Neural cell (in vitro differentiated cells): Measurements from ENCODE around the gene PABPC1L. TPM values are rescaled to one million over a fixed set of nuclear protein-coding genes. Genes with fewer than 3 reads are reported as not detected.

Source experiments
- H2AFZ ChIP-seq: fragments of 200-600, 300-800 bp; sonication (generic), shearing (Covaris generic); 2 replicates; pipeline ENCODE4 v1.6.0; 2014; ENCODE audit warnings: low read depth, mild to moderate bottlenecking, antibody characterized with exemption, low read length, moderate library complexity
- H3F3A ChIP-seq: fragments of 200-600 bp; shearing (Covaris generic); 2 replicates; pipeline ENCODE4 v1.6.1; 2016; ENCODE audit warnings: mild to moderate bottlenecking, moderate library complexity, mixed read lengths, antibody characterized with exemption, low read length; ENCODE audit not compliant: insufficient read depth, poor library complexity, severe bottlenecking
- H3K27ac ChIP-seq: fragments of 200-600, 300-800 bp; sonication (generic), shearing (Covaris generic); 2 replicates; pipeline ENCODE4 v1.5.1; 2014; ENCODE audit warnings: mild to moderate bottlenecking, low read length, moderate library complexity
- H3K27me3 ChIP-seq: fragments of 300-800, 200-600 bp; sonication (generic), shearing (Covaris generic); 2 replicates; pipeline ENCODE4 v1.6.0; 2014; ENCODE audit warnings: mild to moderate bottlenecking, low read depth, low read length, moderate library complexity; ENCODE audit not compliant: insufficient read depth
- H3K36me3 ChIP-seq: fragments of 300-800, 200-600 bp; sonication (generic), shearing (Covaris generic); 2 replicates; pipeline ENCODE4 v1.5.1; 2014; ENCODE audit warnings: mild to moderate bottlenecking, antibody characterized with exemption, low read length, moderate library complexity; ENCODE audit not compliant: insufficient read depth
- H3K4me2 ChIP-seq: fragments of 300-800, 200-600 bp; sonication (generic), shearing (Covaris generic); 2 replicates; pipeline ENCODE4 v1.6.0; 2014; ENCODE audit warnings: mild to moderate bottlenecking, low read length
- H3K4me3 ChIP-seq: fragments of 300-800, 200-600 bp; sonication (generic), shearing (Covaris generic); 2 replicates; pipeline ENCODE4 v1.5.1; 2014; ENCODE audit warnings: mild to moderate bottlenecking, low read length, moderate library complexity
- H3K79me2 ChIP-seq: fragments of 200-600 bp; shearing (Covaris generic); replicated peaks from 2 replicates; pipeline ENCODE4 v1.6.0; 2014; ENCODE audit warnings: mild to moderate bottlenecking, low read length, moderate library complexity; ENCODE audit not compliant: insufficient read depth
- H3K9ac ChIP-seq: fragments of 300-800, 200-600 bp; sonication (generic), shearing (Covaris generic); 2 replicates; pipeline ENCODE4 v1.6.1; 2016; ENCODE audit warnings: mild to moderate bottlenecking, low read length, mixed read lengths
- H3K9me2 ChIP-seq: fragments of 200-600 bp; shearing (Covaris generic); 2 replicates; pipeline ENCODE4 v1.6.1; 2016; ENCODE audit warnings: mild to moderate bottlenecking, low read length, mixed read lengths; ENCODE audit not compliant: insufficient read depth
- H3K9me3 ChIP-seq: fragments of 200-600, 300-800 bp; sonication (generic), shearing (Covaris generic); 2 replicates; pipeline ENCODE4 v1.6.1; 2016; ENCODE audit warnings: mild to moderate bottlenecking, mixed run types, low read length, moderate library complexity, mixed read lengths
- H4K20me1 ChIP-seq: fragments of 200-600 bp; shearing (Covaris generic); 2 replicates; pipeline ENCODE4 v1.6.1; 2016; ENCODE audit warnings: mild to moderate bottlenecking, mixed run types; ENCODE audit not compliant: insufficient read depth
- EP300 ChIP-seq: fragments of 450-650 bp; conservative IDR thresholded peaks from 2 replicates; pipeline ENCODE4 v1.6.1; 2014; ENCODE audit warnings: antibody characterized with exemption, mild to moderate bottlenecking, moderate library complexity; ENCODE audit not compliant: poor library complexity, severe bottlenecking
- EZH2 ChIP-seq: fragments of 200-600, 300-800 bp; shearing (Covaris generic), sonication (generic); IDR thresholded peaks from 2 replicates; pipeline ENCODE4 v1.6.1; 2014; ENCODE audit warnings: antibody characterized with exemption, low read length, borderline replicate concordance, mild to moderate bottlenecking; ENCODE audit not compliant: insufficient read depth, poor library complexity, severe bottlenecking
- MXI1 ChIP-seq: fragments of 450-650 bp; conservative IDR thresholded peaks from 2 replicates; pipeline ENCODE4 v1.6.1; 2014; ENCODE audit warnings: antibody characterized with exemption, mild to moderate bottlenecking; ENCODE audit not compliant: poor library complexity, severe bottlenecking
- POLR2AphosphoS5 ChIP-seq: IDR thresholded peaks from 2 replicates; pipeline ENCODE4 v1.6.1; 2012
- RAD21 ChIP-seq: fragments of 450-650 bp; conservative IDR thresholded peaks from 2 replicates; pipeline ENCODE4 v1.6.1; 2014; ENCODE audit warnings: antibody characterized with exemption, mild to moderate bottlenecking, moderate library complexity
- SMC3 ChIP-seq: fragments of 450-650 bp; conservative IDR thresholded peaks from 2 replicates; pipeline ENCODE4 v1.6.1; 2014; ENCODE audit warnings: antibody characterized with exemption, mild to moderate bottlenecking, moderate library complexity; ENCODE audit not compliant: poor library complexity
- TAF1 ChIP-seq: IDR thresholded peaks from 2 replicates; pipeline ENCODE4 v1.6.1; 2012; ENCODE audit warnings: low read depth
- polyA plus RNA-seq: library from polyadenylated mRNA; depleted of rRNA; stranded (reverse); fragments of >200 nt; gene quantifications from 2 replicates; pipeline ENCODE4 v1.2.3, GENCODE V29; 2014
- TF ChIP-seq, protein P1 (sequence below): IDR thresholded peaks from 2 replicates; pipeline ENCODE4 v1.6.1; 2012; ENCODE audit warnings: borderline replicate concordance
- TF ChIP-seq, protein P2 (sequence below): fragments of 450-650 bp; IDR thresholded peaks from 2 replicates; pipeline ENCODE4 v1.5.1; 2014; ENCODE audit warnings: antibody characterized with exemption, mild to moderate bottlenecking, moderate library complexity; ENCODE audit not compliant: poor library complexity, severe bottlenecking

PABPC1L gene
- polyA plus RNA-seq, 1 donor from 2014 or later: 3.6 TPM

DNA sequence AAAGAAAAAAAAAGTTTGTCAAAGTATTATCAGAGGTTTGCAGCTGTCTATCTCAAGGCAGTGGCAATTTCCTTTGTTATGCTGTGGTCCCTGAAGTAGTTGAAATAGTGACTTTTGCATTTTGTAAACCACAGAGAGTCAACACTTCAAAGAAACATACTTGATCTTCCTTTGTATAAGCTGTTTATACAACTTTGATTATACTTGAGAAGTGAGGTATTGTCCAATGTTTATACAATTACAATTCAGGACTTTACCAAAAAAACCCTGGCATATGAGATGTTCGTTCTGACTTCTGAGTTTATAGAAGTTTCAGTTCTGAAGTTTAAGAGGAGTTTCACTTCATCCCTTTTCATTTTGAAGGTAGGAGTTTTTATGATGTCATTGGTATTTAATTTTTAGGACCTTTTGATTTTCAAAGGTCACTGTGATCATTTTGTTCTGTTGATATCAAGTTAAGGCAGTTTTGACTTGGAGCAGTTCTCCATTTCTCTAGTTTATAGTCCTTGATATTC, 60.4 kb downstream of the PABPC1L start:
- no peak overlapping the region for H3K4me2 ChIP-seq
- H3K27ac ChIP-seq: no peak overlapping the region
- H2AFZ ChIP-seq: no peak overlapping the region
- no peak overlapping the region for H3K4me3 ChIP-seq
- no peaks in the 10 kb centered on the region for H3K9me2 ChIP-seq
- TF ChIP-seq, protein P1, sequence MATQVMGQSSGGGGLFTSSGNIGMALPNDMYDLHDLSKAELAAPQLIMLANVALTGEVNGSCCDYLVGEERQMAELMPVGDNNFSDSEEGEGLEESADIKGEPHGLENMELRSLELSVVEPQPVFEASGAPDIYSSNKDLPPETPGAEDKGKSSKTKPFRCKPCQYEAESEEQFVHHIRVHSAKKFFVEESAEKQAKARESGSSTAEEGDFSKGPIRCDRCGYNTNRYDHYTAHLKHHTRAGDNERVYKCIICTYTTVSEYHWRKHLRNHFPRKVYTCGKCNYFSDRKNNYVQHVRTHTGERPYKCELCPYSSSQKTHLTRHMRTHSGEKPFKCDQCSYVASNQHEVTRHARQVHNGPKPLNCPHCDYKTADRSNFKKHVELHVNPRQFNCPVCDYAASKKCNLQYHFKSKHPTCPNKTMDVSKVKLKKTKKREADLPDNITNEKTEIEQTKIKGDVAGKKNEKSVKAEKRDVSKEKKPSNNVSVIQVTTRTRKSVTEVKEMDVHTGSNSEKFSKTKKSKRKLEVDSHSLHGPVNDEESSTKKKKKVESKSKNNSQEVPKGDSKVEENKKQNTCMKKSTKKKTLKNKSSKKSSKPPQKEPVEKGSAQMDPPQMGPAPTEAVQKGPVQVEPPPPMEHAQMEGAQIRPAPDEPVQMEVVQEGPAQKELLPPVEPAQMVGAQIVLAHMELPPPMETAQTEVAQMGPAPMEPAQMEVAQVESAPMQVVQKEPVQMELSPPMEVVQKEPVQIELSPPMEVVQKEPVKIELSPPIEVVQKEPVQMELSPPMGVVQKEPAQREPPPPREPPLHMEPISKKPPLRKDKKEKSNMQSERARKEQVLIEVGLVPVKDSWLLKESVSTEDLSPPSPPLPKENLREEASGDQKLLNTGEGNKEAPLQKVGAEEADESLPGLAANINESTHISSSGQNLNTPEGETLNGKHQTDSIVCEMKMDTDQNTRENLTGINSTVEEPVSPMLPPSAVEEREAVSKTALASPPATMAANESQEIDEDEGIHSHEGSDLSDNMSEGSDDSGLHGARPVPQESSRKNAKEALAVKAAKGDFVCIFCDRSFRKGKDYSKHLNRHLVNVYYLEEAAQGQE: no peak
- TF ChIP-seq TAF1 (no peak), EP300 (no peak), MXI1 (no peak), RAD21 (no peak), SMC3 (no peak), EZH2 (no peak), POLR2AphosphoS5 (no peak)
- TF ChIP-seq, protein P2, sequence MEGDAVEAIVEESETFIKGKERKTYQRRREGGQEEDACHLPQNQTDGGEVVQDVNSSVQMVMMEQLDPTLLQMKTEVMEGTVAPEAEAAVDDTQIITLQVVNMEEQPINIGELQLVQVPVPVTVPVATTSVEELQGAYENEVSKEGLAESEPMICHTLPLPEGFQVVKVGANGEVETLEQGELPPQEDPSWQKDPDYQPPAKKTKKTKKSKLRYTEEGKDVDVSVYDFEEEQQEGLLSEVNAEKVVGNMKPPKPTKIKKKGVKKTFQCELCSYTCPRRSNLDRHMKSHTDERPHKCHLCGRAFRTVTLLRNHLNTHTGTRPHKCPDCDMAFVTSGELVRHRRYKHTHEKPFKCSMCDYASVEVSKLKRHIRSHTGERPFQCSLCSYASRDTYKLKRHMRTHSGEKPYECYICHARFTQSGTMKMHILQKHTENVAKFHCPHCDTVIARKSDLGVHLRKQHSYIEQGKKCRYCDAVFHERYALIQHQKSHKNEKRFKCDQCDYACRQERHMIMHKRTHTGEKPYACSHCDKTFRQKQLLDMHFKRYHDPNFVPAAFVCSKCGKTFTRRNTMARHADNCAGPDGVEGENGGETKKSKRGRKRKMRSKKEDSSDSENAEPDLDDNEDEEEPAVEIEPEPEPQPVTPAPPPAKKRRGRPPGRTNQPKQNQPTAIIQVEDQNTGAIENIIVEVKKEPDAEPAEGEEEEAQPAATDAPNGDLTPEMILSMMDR: no peak
- no peaks in the 10 kb centered on the region for H4K20me1 ChIP-seq
- no peaks in the 10 kb centered on the region for H3F3A ChIP-seq
- no peaks in the 10 kb centered on the region for H3K9me3 ChIP-seq
- peaks cover 6% of the 10 kb centered on the region for H3K36me3 ChIP-seq
- H3K9ac ChIP-seq: no peak overlapping the region
- peaks cover 32% of the 10 kb centered on the region for H3K79me2 ChIP-seq
- no peaks in the 10 kb centered on the region for H3K27me3 ChIP-seq

DNA sequence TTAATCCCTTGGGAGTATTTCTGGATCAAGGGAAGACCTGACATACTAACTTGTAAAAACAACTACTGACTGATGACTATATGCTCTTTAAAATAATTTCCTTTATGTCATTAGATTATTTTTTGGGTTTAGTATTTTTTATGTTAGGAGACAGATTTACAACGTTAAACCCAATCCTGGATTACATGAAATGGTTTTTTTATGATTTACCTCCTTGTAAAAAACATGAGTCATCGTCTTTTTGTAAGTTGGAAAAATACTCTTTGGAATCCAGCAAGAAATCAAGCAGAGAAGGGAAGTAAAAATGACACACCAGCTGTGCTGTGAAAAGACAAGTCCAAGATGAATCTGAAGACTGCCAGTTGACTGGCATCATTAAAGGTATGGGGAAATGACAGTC, 63.2 kb downstream of the PABPC1L start:
- Histone ChIP-seq H3F3A (no peaks in the 10 kb centered on the region), H3K9me3 (no peaks in the 10 kb centered on the region), H2AFZ (no peak overlapping the region), H3K4me3 (no peak overlapping the region), H3K27ac (no peak overlapping the region), H3K4me2 (no peak overlapping the region), H3K9ac (no peak overlapping the region), H3K27me3 (no peaks in the 10 kb centered on the region), H3K36me3 (peaks cover 6% of the 10 kb centered on the region), H3K79me2 (peaks cover 17% of the 10 kb centered on the region), H4K20me1 (no peaks in the 10 kb centered on the region), H3K9me2 (no peaks in the 10 kb centered on the region)
- TF ChIP-seq POLR2AphosphoS5: no peak
- TF ChIP-seq, protein P2: no peak
